SK-N-MC (cell line): ENCODE data around the gene MRPS10.

Source experiments
- EZH2 ChIP-seq: fragments of 200-600 bp; sonication (generic); IDR thresholded peaks from one replicate; pipeline ENCODE4 v1.6.1; 2017; ENCODE audit warnings: antibody characterized with exemption
- POLR2AphosphoS5 ChIP-seq: IDR thresholded peaks from 2 replicates; pipeline ENCODE4 v1.6.1; 2012; ENCODE audit warnings: mild to moderate bottlenecking, low read depth, low read length, borderline replicate concordance

DNA sequence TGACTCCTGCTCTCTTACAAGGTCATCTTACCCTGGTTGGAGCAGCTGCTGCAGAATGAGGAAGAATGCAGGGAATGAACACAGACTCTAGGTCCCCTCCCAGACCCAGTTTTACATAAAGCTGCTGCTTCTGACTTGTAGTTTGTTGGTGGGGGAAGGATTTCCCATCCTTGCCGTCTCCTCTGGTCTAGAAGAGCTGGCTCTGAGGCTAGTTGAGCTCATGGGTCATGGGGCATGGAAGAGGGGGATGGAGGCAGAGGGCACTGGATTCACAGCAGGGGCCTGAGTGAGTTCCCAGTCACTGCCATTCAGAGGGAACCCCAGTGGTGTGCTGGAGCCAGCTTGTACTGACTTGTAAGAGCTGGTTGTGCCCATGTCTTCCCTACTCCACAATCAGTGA, 53.7 kb downstream of the MRPS10 start:
- TF ChIP-seq POLR2AphosphoS5: no peak
- TF ChIP-seq EZH2: no peak
